Measurements from ENCODE around the gene MT1HL1.

GRCh38 chr1:237003516-237003915 is 725 bp downstream of the MT1HL1 start:
- no peak for TF ChIP-seq EZH2 (IDR thresholded peaks at IDR 0.05; ENCODE audit: insufficient read depth, poor library complexity, severe bottlenecking)
- no peak for TF ChIP-seq EZH2phosphoT487 (IDR thresholded peaks at IDR 0.05; ENCODE audit: insufficient read depth, low read depth)

All from GM23248 (cell line).